OCI-LY1 (cell line): ENCODE measurements around the gene CEP63.

Experiments
- CTCF ChIP-seq: fragments of 200-600 bp; sonication (generic), shearing (Covaris generic); IDR thresholded peaks from 2 replicates; pipeline ENCODE4 v1.5.1; 2017; ENCODE audit warnings: mild to moderate bottlenecking, antibody characterized with exemption, low read length, moderate library complexity, mixed read lengths
- EZH2 ChIP-seq: fragments of 200-600 bp; sonication (generic), shearing (Covaris generic); IDR thresholded peaks from 2 replicates; pipeline ENCODE4 v1.8.0; 2017; ENCODE audit warnings: borderline replicate concordance, mixed run types, mild to moderate bottlenecking, antibody characterized with exemption, low read length, moderate library complexity, mixed read lengths

GRCh38 chr3:134448664-134449063, 37.2 kb upstream of the CEP63 start:
- TF ChIP-seq CTCF, result no peak
- no peak for TF ChIP-seq EZH2
